DOHH2 (cell line): Measurements from ENCODE around the gene ATP4A.

ENCODE experiments used
- EZH2phosphoT487 ChIP-seq: fragments of 200-600 bp; sonication (generic); IDR thresholded peaks from 2 replicates; pipeline ENCODE4 v1.6.1; 2017; ENCODE audit warnings: borderline replicate concordance, mild to moderate bottlenecking, antibody characterized with exemption, low read length, moderate library complexity, mixed read lengths
- TF ChIP-seq, protein P1 (sequence below): fragments of 200-600 bp; sonication (generic); IDR thresholded peaks from one replicate; pipeline ENCODE4 v1.5.1; 2014; ENCODE audit warnings: antibody characterized with exemption, mild to moderate bottlenecking, low read depth, low read length; ENCODE audit not compliant: poor library complexity, severe bottlenecking

DNA sequence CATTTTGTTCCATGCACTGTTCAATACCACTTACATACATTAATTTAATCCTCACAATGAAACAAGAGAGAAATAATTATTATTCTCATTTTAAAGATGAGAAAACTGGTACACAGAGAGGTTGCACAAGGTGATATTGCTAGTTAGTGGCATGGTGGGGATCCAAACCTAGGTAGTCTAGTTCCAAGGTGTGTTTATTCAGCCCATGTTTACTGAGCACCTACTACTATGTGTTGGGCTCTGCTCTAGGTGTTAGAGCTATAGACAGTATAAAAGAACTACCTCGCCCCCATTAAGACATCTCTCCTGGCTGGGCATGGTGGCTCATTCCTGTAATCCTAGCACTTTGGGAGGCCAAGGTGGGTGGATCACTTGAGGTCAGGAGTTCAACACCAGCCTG is 19.3 kb upstream of the ATP4A start:
- no peak for TF ChIP-seq EZH2phosphoT487
- TF ChIP-seq, protein P1, sequence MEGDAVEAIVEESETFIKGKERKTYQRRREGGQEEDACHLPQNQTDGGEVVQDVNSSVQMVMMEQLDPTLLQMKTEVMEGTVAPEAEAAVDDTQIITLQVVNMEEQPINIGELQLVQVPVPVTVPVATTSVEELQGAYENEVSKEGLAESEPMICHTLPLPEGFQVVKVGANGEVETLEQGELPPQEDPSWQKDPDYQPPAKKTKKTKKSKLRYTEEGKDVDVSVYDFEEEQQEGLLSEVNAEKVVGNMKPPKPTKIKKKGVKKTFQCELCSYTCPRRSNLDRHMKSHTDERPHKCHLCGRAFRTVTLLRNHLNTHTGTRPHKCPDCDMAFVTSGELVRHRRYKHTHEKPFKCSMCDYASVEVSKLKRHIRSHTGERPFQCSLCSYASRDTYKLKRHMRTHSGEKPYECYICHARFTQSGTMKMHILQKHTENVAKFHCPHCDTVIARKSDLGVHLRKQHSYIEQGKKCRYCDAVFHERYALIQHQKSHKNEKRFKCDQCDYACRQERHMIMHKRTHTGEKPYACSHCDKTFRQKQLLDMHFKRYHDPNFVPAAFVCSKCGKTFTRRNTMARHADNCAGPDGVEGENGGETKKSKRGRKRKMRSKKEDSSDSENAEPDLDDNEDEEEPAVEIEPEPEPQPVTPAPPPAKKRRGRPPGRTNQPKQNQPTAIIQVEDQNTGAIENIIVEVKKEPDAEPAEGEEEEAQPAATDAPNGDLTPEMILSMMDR = no peak
